ENCODE results near the gene CUEDC1. TPM values are rescaled to one million over a fixed set of nuclear protein-coding genes. Genes with fewer than 3 reads are reported as not detected.

The CUEDC1 gene
- total and polyA plus RNA-seq, 2 of the 13 experiments (the other 11 are each of a cell fraction or from before 2014, with no cell fraction given): 7.4 to 12.9 TPM

- TF ChIP-seq ZBTB39 (CRISPR knock-in tag; IDR thresholded peaks at IDR 0.05) (no peak), ZFP36 (IDR thresholded peaks at IDR 0.05; ENCODE audit: borderline replicate concordance, low read depth, low read length, partially characterized antibody) (no peak), GPN1 (CRISPR knock-in tag; IDR thresholded peaks at IDR 0.05; ENCODE audit: borderline replicate concordance) (no peak), ZNF3 (CRISPR knock-in tag; IDR thresholded peaks at IDR 0.05) (no peak), HMGXB3 (CRISPR knock-in tag; IDR thresholded peaks at IDR 0.05; ENCODE audit: borderline replicate concordance) (peak; percentile 100), HNRNPK (IDR thresholded peaks at IDR 0.05; ENCODE audit: low read depth, low read length, poor library complexity, severe bottlenecking) (no peak), ZBTB38 (CRISPR knock-in tag; IDR thresholded peaks at IDR 0.05) (0 out of 2 replicates have a peak, but pooled peaks have one; percentile 20), CHD2 (IDR thresholded peaks at IDR 0.05; ENCODE audit: low read depth, low read length) (no peak), WIZ (CRISPR knock-in tag; IDR thresholded peaks at IDR 0.05) (no peak), ZNF468 (CRISPR knock-in tag; IDR thresholded peaks at IDR 0.05) (peak; percentile 25; the same call in 1 of the 2 replicates), ZNF414 (CRISPR knock-in tag; IDR thresholded peaks at IDR 0.05) (no peak), ZNF720 (CRISPR knock-in tag; IDR thresholded peaks at IDR 0.05) (0 out of 2 replicates have a peak, but pooled peaks have one; percentile 36), ZNF775 (CRISPR knock-in tag; IDR thresholded peaks at IDR 0.05; ENCODE audit: borderline replicate concordance) (0 out of 2 replicates have a peak, but pooled peaks have one; percentile 58), JDP2 (CRISPR knock-in tag; IDR thresholded peaks at IDR 0.05; ENCODE audit: borderline replicate concordance) (no peak), SIX1 (CRISPR knock-in tag; IDR thresholded peaks at IDR 0.05; ENCODE audit: borderline replicate concordance) (0 out of 2 replicates have a peak, but pooled peaks have one; percentile 55), TGIF2 (CRISPR knock-in tag; IDR thresholded peaks at IDR 0.05) (peak; percentile 26; the same call in 1 of the 2 replicates), ARNT2 (CRISPR knock-in tag; IDR thresholded peaks at IDR 0.05; ENCODE audit: low read depth) (0 out of 2 replicates have a peak, but pooled peaks have one; percentile 18), BATF2 (CRISPR knock-in tag; IDR thresholded peaks at IDR 0.05) (no peak)
Observed at GRCh38 chr17:57862694-57863667, 92.2 kb downstream of the CUEDC1 start (continued).

Measured in HepG2 (cell line).